MM.1S (cell line): ENCODE measurements around the gene ZNF334.

Source experiments
- DNase-seq: peaks from one replicate; pipeline ENCODE4 v3.0.0-alpha.2; 2015
- H2AFZ ChIP-seq: fragments of 300-600 bp; sonication (generic); 2 replicates; pipeline ENCODE4 v1.6.0; 2016; ENCODE audit warnings: antibody characterized with exemption, low read length
- H3F3A ChIP-seq: fragments of 300-600 bp; sonication (generic); 2 replicates; pipeline ENCODE4 v1.6.1; 2016; ENCODE audit warnings: mild to moderate bottlenecking, antibody characterized with exemption, low read length, moderate library complexity, mixed read lengths; ENCODE audit not compliant: insufficient read depth
- H3K27ac ChIP-seq: fragments of 300-600 bp; sonication (generic); 2 replicates; pipeline ENCODE4 v1.5.1; 2016; ENCODE audit warnings: mild to moderate bottlenecking, low read length
- H3K27me3 ChIP-seq: fragments of 300-600 bp; sonication (generic); replicated peaks from 2 replicates; pipeline ENCODE4 v1.6.0; 2016; ENCODE audit warnings: low read length; ENCODE audit not compliant: insufficient read depth
- H3K36me3 ChIP-seq: fragments of 300-600 bp; sonication (generic); replicated peaks from 2 replicates; pipeline ENCODE4 v1.6.1; 2016; ENCODE audit warnings: mild to moderate bottlenecking, low read length, mixed read lengths; ENCODE audit not compliant: insufficient read depth
- H3K4me1 ChIP-seq: fragments of 300-600 bp; sonication (generic); 2 replicates; pipeline ENCODE4 v1.6.1; 2016; ENCODE audit warnings: low read length, mixed read lengths
- H3K4me2 ChIP-seq: fragments of 300-600 bp; sonication (generic); 2 replicates; pipeline ENCODE4 v1.6.0; 2016; ENCODE audit warnings: low read depth, low read length
- H3K4me3 ChIP-seq: fragments of 300-600 bp; sonication (generic); 2 replicates; pipeline ENCODE4 v1.5.1; 2016; ENCODE audit warnings: low read length, mixed read lengths
- H3K79me2 ChIP-seq: fragments of 300-600 bp; sonication (generic); 2 replicates; pipeline ENCODE4 v1.6.1; 2016; ENCODE audit warnings: mixed run types, low read length, mixed read lengths
- H3K9ac ChIP-seq: fragments of 300-600 bp; sonication (generic); 2 replicates; pipeline ENCODE4 v1.6.1; 2016; ENCODE audit warnings: low read length, mixed read lengths
- H3K9me2 ChIP-seq: fragments of 300-600 bp; sonication (generic); replicated peaks from 2 replicates; pipeline ENCODE4 v1.6.1; 2016; ENCODE audit warnings: mild to moderate bottlenecking, low read length, mixed read lengths; ENCODE audit not compliant: insufficient read depth
- H3K9me3 ChIP-seq: fragments of 300-600 bp; sonication (generic); replicated peaks from 2 replicates; pipeline ENCODE4 v1.6.1; 2016; ENCODE audit warnings: mild to moderate bottlenecking, low read length, mixed read lengths; ENCODE audit not compliant: insufficient read depth
- H4K20me1 ChIP-seq: fragments of 300-600 bp; sonication (generic); 2 replicates; pipeline ENCODE4 v1.6.1; 2016; ENCODE audit warnings: mild to moderate bottlenecking, low read length, moderate library complexity, mixed read lengths; ENCODE audit not compliant: insufficient read depth
- CTCF ChIP-seq: fragments of 300-600 bp; sonication (generic); IDR thresholded peaks from 2 replicates; pipeline ENCODE4 v1.5.1; 2016; ENCODE audit warnings: antibody characterized with exemption, low read length, mixed read lengths
- EZH2 ChIP-seq: fragments of 300-600 bp; sonication (generic); optimal IDR thresholded peaks from 2 replicates; pipeline ENCODE3; 2017; ENCODE audit warnings: low read depth, mild to moderate bottlenecking, antibody characterized with exemption, low read length, mixed read lengths
- EZH2phosphoT487 ChIP-seq: fragments of 300-600 bp; sonication (generic); IDR thresholded peaks from 2 replicates; pipeline ENCODE4 v1.6.1; 2018; ENCODE audit warnings: antibody characterized with exemption, low read length

The ZNF334 gene

GRCh38 chr20:46543959-46544358 is 30.6 kb upstream of the ZNF334 start:
- Histone ChIP-seq H3K4me1 (peaks cover 49% of the 10 kb centered on the region), H3K27ac (peak overlapping the region; percentile 94; the same call in 1 of the 2 replicates), H3K9me2 (no peaks in the 10 kb centered on the region), H3K4me2 (0 out of 2 replicates have a peak overlapping the region, but pooled peaks have one; percentile 73), H3F3A (peaks cover 26% of the 10 kb centered on the region), H3K27me3 (no peaks in the 10 kb centered on the region), H3K9me3 (no peaks in the 10 kb centered on the region), H3K36me3 (no peaks in the 10 kb centered on the region), H3K79me2 (no peaks in the 10 kb centered on the region), H3K4me3 (no peak overlapping the region), H4K20me1 (no peaks in the 10 kb centered on the region), H3K9ac (no peak overlapping the region), H2AFZ (no peak overlapping the region)
- TF ChIP-seq EZH2phosphoT487 (no peak), CTCF (no peak), EZH2 (no peak)
- DNase-seq = no peak

- H3K4me1 ChIP-seq = peaks cover 42% of the 10 kb centered on the region
- H3K9ac ChIP-seq = no peak overlapping the region
- no peaks in the 10 kb centered on the region for H3K9me2 ChIP-seq
- no peaks in the 10 kb centered on the region for H3K79me2 ChIP-seq
- H3K36me3 ChIP-seq = no peaks in the 10 kb centered on the region
- DNase-seq = no peak
- H2AFZ ChIP-seq = no peak overlapping the region
- H3K9me3 ChIP-seq = no peaks in the 10 kb centered on the region
- no peak overlapping the region for H3K4me2 ChIP-seq
- peaks cover 20% of the 10 kb centered on the region for H3F3A ChIP-seq
- no peak for TF ChIP-seq EZH2
- no peak for TF ChIP-seq CTCF
- no peak for TF ChIP-seq EZH2phosphoT487
- no peaks in the 10 kb centered on the region for H3K27me3 ChIP-seq
- H3K4me3 ChIP-seq = no peak overlapping the region
- no peak overlapping the region for H3K27ac ChIP-seq
- H4K20me1 ChIP-seq = no peaks in the 10 kb centered on the region
These were observed 29.7 kb upstream of the ZNF334 start for GRCh38 chr20:46543033-46543432.

- Histone ChIP-seq H3K4me2 (no peak overlapping the region), H3K9me3 (no peaks in the 10 kb centered on the region), H3K9me2 (no peaks in the 10 kb centered on the region), H4K20me1 (no peaks in the 10 kb centered on the region), H3K4me1 (peaks cover 27% of the 10 kb centered on the region), H3F3A (peaks cover 20% of the 10 kb centered on the region), H3K27me3 (no peaks in the 10 kb centered on the region), H2AFZ (no peak overlapping the region), H3K9ac (no peak overlapping the region), H3K36me3 (no peaks in the 10 kb centered on the region), H3K4me3 (no peak overlapping the region), H3K27ac (no peak overlapping the region), H3K79me2 (no peaks in the 10 kb centered on the region)
- DNase-seq = no peak
- TF ChIP-seq CTCF (no peak), EZH2 (no peak), EZH2phosphoT487 (no peak)
These were observed 28.0 kb upstream of the ZNF334 start for GRCh38 chr20:46541229-46541935.
